NOMO-1 (cell line): ENCODE results near the gene RPP14.
"Not testable (repeated sequence)": the region's sequence is repeated elsewhere in the genome, so short reads cannot be mapped to it uniquely, and the experiment has no call there.

ENCODE experiments used
- DNase-seq, 2 experiments: peaks; one replicate each; lab custom pipeline; 2025; ENCODE audit not compliant: unreplicated experiment in 2 of 2; lab: John Stamatoyannopoulos, UW

The RPP14 gene

GRCh38 chr3:58329922-58330413 lies 23.9 kb downstream of the RPP14 start:
- no peak for DNase-seq

- no peak for DNase-seq
These were observed 25.6 kb downstream of the RPP14 start for GRCh38 chr3:58331593-58332152.

GRCh38 chr3:58332575-58333188 lies 26.6 kb downstream of the RPP14 start, which contains the start of gene PXK:
Gene PXK, plus strand, starts transcription at chr3:58332892. Its CDS starts 97 bp downstream, at chr3:58332989.
- DNase-seq: peak; percentile 81 to 90

- DNase-seq: peak in 1 of 2 experiments; percentile 39
These were observed 27.4 kb downstream of the RPP14 start for GRCh38 chr3:58333206-58334012.

- no peak for DNase-seq
These were observed 27.9 kb downstream of the RPP14 start for GRCh38 chr3:58334013-58334321.

- no peak for DNase-seq
These were observed 28.4 kb downstream of the RPP14 start for GRCh38 chr3:58334506-58334884.

- peak in 1 of 2 experiments; percentile 79 for DNase-seq
These were observed 29.6 kb downstream of the RPP14 start for GRCh38 chr3:58335652-58335947.

GRCh38 chr3:58336135-58336882 lies 30.3 kb downstream of the RPP14 start:
- no peak for DNase-seq

GRCh38 chr3:58337190-58337589 lies 31.1 kb downstream of the RPP14 start:
- DNase-seq: no peak

- DNase-seq: not testable (repeated sequence)
These were observed 33.1 kb downstream of the RPP14 start for GRCh38 chr3:58339146-58339545.

- DNase-seq: no peak
These were observed 34.7 kb downstream of the RPP14 start for GRCh38 chr3:58340594-58341244.

GRCh38 chr3:58341376-58341775 lies 35.3 kb downstream of the RPP14 start:
- DNase-seq: no peak

GRCh38 chr3:58342676-58343075 lies 36.6 kb downstream of the RPP14 start:
- no peak for DNase-seq

- no peak for DNase-seq
These were observed 39.4 kb downstream of the RPP14 start for GRCh38 chr3:58345457-58345856.

- DNase-seq: no peak
These were observed 40.3 kb downstream of the RPP14 start for GRCh38 chr3:58346368-58346767.

- no peak for DNase-seq
These were observed 41.9 kb downstream of the RPP14 start for GRCh38 chr3:58347984-58348383.

GRCh38 chr3:58349792-58350626 lies 44.0 kb downstream of the RPP14 start:
- DNase-seq: peak; percentile 35 to 70

GRCh38 chr3:58350627-58351013 lies 44.6 kb downstream of the RPP14 start:
- DNase-seq: peak; percentile 26 to 88

GRCh38 chr3:58351920-58352319 lies 45.9 kb downstream of the RPP14 start:
- DNase-seq: no peak

GRCh38 chr3:58352626-58353025 lies 46.6 kb downstream of the RPP14 start:
- DNase-seq: no peak
